Right lobe of liver (tissue), 6 donors: ENCODE measurements around the gene ABCD4. TPM values are rescaled to one million over a fixed set of nuclear protein-coding genes. Genes with fewer than 3 reads are reported as not detected.
"Not testable (repeated sequence)": the region's sequence is repeated elsewhere in the genome, so short reads cannot be mapped to it uniquely, and the experiment has no call there.

Source experiments
- ATAC-seq, 4 donors: fragments of 200-7000 bp; cut with Tn5 transposase; one replicate each; pipeline ENCODE4 v1.9.1; 2020; ENCODE audit warnings: mild to moderate bottlenecking in 4 of 4, moderate library complexity in 4 of 4
- DNase-seq, 3 donors: peaks; one replicate each; pipeline ENCODE4 v3.0.0-alpha.2; 2020
- H3K27ac ChIP-seq, 3 donors: fragments of 200-600 bp; one replicate each; pipeline ENCODE4 v1.8.0; 2022
- H3K27me3 ChIP-seq, 2 donors: fragments of 200-600 bp; one replicate each; pipeline ENCODE4 v1.8.0; 2022
- H3K36me3 ChIP-seq, 4 donors: fragments of 200-600 bp; sonication (generic) in 1 of 4; one replicate each; pipeline versions ENCODE4 v1.5.1 to v1.8.0; 2017 to 2022; ENCODE audit warnings: control low read depth in 1 of 4
- H3K4me1 ChIP-seq, 4 donors: fragments of 200-600 bp; sonication (generic) in 1 of 4; one replicate each; pipeline versions ENCODE4 v1.5.1 to v1.8.0; 2017 to 2022; ENCODE audit warnings: control low read depth in 1 of 4
- H3K4me3 ChIP-seq, 3 donors: fragments of 200-600 bp; one replicate each; pipeline ENCODE4 v1.8.0; 2022
- H3K9me3 ChIP-seq, 4 donors: fragments of 200-600 bp; sonication (generic) in 1 of 4; one replicate each; pipeline versions ENCODE4 v1.5.1 to v1.8.0; 2017 to 2022; ENCODE audit warnings: control low read depth in 1 of 4
- CTCF ChIP-seq, 4 donors: fragments of 200-600 bp in 3 of 4; fragments of 450-650 bp in 1 of 4; IDR thresholded peaks; one replicate each; pipeline versions ENCODE4 v1.5.1 to v1.8.0; 2016 to 2022; ENCODE audit warnings: antibody characterized with exemption in 4 of 4, mild to moderate bottlenecking in 2 of 4
- POLR2A ChIP-seq: fragments of 450-650 bp; IDR thresholded peaks from one replicate; pipeline ENCODE4 v1.6.1; 2017; ENCODE audit warnings: antibody characterized with exemption, mild to moderate bottlenecking
- WGBS: methylation state at CpG from one replicate; pipeline ENCODE4 v1.1.6; 2018; ENCODE audit warnings: low coverage, low lambda C conversion rate; ENCODE audit not compliant: insufficient coverage; ENCODE audit errors: missing lambda C conversion rate; 5-methylcytosine and 5-hydroxymethylcytosine counted together
- intact Hi-C, 2 donors: fragments of 100-400 bp; cut with DNase I; formaldehyde crosslinking; loops; one replicate each; pipeline versions ENCODE4 v1.11.2 to v1.14.1; 2022
- total RNA-seq, 6 experiments: library from RNA; depleted of rRNA in 2 of 6; stranded (reverse); fragments of >200 nt in 2 of 6; fragmentation: NEBNext Ultra II Directional in 3 of 6; extraction: Animal tissue kit (Norgen Biotek cat#: 25700) in 3 of 6; gene quantifications; one replicate each; pipeline versions ENCODE4 v1.1.0 to v1.2.4, GENCODE V29; 2016 to 2023
- donor health status: DM: no; HTN: yes; CAD: no.
- donor health status: DM: no; HTN: no; CAD: no.
- donor health status: DM: no; HTN: no; CAD: no.
- donor health status: DM: no; HTN: yes; CAD: no.
- donor health status: DM: no; HTN: yes; CAD: no.

Gene ABCD4
- total RNA-seq, 6 experiments from 2014 or later = 20.3 to 39.3 (median 32.2) TPM

GRCh38 chr14:74346341-74346740 lies 43.6 kb upstream of the ABCD4 start:
- H3K4me1 ChIP-seq = no peaks in the 10 kb centered on the region
- intact Hi-C loops = no loop called here
- H3K36me3 ChIP-seq = no peaks in the 10 kb centered on the region
- ATAC-seq = no peak
- no peaks in the 10 kb centered on the region for H3K9me3 ChIP-seq
- H3K27me3 ChIP-seq = no peaks in the 10 kb centered on the region
- WGBS = 71% methylated on average over 2 of the region's 2 CpGs
- TF ChIP-seq POLR2A = no peak
- TF ChIP-seq CTCF (IDR thresholded peaks at IDR 0.05) = no peak
- DNase-seq = no peak
- no peak overlapping the region for H3K4me3 ChIP-seq
- no peak overlapping the region for H3K27ac ChIP-seq

GRCh38 chr14:74333909-74334308 lies 31.2 kb upstream of the ABCD4 start:
- TF ChIP-seq POLR2A = no peak
- TF ChIP-seq CTCF (IDR thresholded peaks at IDR 0.05) = no peak
- no peak overlapping the region for H3K4me3 ChIP-seq
- H3K27me3 ChIP-seq = no peaks in the 10 kb centered on the region
- 77% methylated on average over 4 of the region's 4 CpGs for WGBS
- ATAC-seq (no peak), DNase-seq (no peak)
- intact Hi-C loops = no loop called here
- H3K9me3 ChIP-seq = no peaks in the 10 kb centered on the region
- no peaks in the 10 kb centered on the region for H3K4me1 ChIP-seq
- no peaks in the 10 kb centered on the region for H3K36me3 ChIP-seq
- H3K27ac ChIP-seq = no peak overlapping the region

- DNase-seq, H3K36me3 ChIP-seq, ATAC-seq, H3K27me3 ChIP-seq, H3K27ac ChIP-seq, H3K4me3 ChIP-seq, H3K9me3 ChIP-seq, intact Hi-C loops, H3K4me1 ChIP-seq: not testable (repeated sequence)
- 88% methylated on average over 9 of the region's 9 CpGs for WGBS
These were observed 27.3 kb upstream of the ABCD4 start for GRCh38 chr14:74329950-74330552.

- Histone ChIP-seq H3K4me3 (no peak overlapping the region), H3K9me3 (no peaks in the 10 kb centered on the region), H3K36me3 (no peaks in the 10 kb centered on the region), H3K27ac (no peak overlapping the region), H3K27me3 (no peaks in the 10 kb centered on the region), H3K4me1 (no peaks in the 10 kb centered on the region)
- DNase-seq (no peak), ATAC-seq (peak in 1 of 4 donors; percentile 23)
- TF ChIP-seq POLR2A (no peak), CTCF (IDR thresholded peaks at IDR 0.05) (no peak)
- intact Hi-C loops = no loop called here
- WGBS = 31% methylated on average over 9 of the region's 10 CpGs
These were observed 23.8 kb upstream of the ABCD4 start for GRCh38 chr14:74326369-74327152.

GRCh38 chr14:74325446-74325845 lies 22.7 kb upstream of the ABCD4 start:
- ATAC-seq (no peak), DNase-seq (no peak)
- Histone ChIP-seq H3K4me3 (no peak overlapping the region), H3K4me1 (no peaks in the 10 kb centered on the region), H3K9me3 (no peaks in the 10 kb centered on the region), H3K27me3 (no peaks in the 10 kb centered on the region), H3K27ac (no peak overlapping the region), H3K36me3 (no peaks in the 10 kb centered on the region)
- no peak for TF ChIP-seq POLR2A
- TF ChIP-seq CTCF (IDR thresholded peaks at IDR 0.05) = no peak
- intact Hi-C loops = no loop called here
- WGBS = 68% methylated on average over 3 of the region's 3 CpGs
